Panc1 (cell line): Measurements from ENCODE around the gene AGPAT3. TPM values are rescaled to one million over a fixed set of nuclear protein-coding genes. Genes with fewer than 3 reads are reported as not detected.

ENCODE experiments used
- ATAC-seq: fragments of 200-7000 bp; cut with Tn5 transposase; 2 replicates; pipeline ENCODE4 v1.9.1; 2020; ENCODE audit warnings: mild to moderate bottlenecking, moderate library complexity
- BruUV-seq: library from RNA; stranded (reverse); fragments of 400-500 nt; replicated peaks from 2 replicates; lab custom pipeline; 2021; lab: Mats Ljungman, UMichigan
- CTCF ChIA-PET: fragments of 300-600 bp; sonication (Branson Sonifier 250); formaldehyde crosslinking; loops from one replicate; lab custom pipeline; 2022; ENCODE audit warnings: antibody characterized with exemption; lab: Charles Lee
- POLR2A ChIA-PET: fragments of 300-600 bp; sonication (Branson Sonifier 250); formaldehyde crosslinking; loops from one replicate; lab custom pipeline; 2022; ENCODE audit warnings: antibody characterized with exemption; lab: Charles Lee
- DNase-seq: peaks from one replicate; pipeline ENCODE4 v3.0.0-alpha.2; 2010; ENCODE audit warnings: low read depth, low spot score
- H3K27ac ChIP-seq: 2 replicates; pipeline ENCODE4 v1.5.1; 2011; ENCODE audit warnings: mild to moderate bottlenecking, low read length, inconsistent platforms
- H3K27me3 ChIP-seq: fragments of 200-500 bp; sonication (Bioruptor generic); 2 replicates; pipeline ENCODE4 v1.6.0; 2014; ENCODE audit warnings: low read length, inconsistent platforms; ENCODE audit not compliant: control insufficient read depth, insufficient read depth
- H3K36me3 ChIP-seq: fragments of 200-500 bp; sonication (Bioruptor generic); 2 replicates; pipeline ENCODE4 v1.5.1; 2014; ENCODE audit warnings: inconsistent platforms, mild to moderate bottlenecking, low read length, moderate library complexity; ENCODE audit not compliant: control insufficient read depth, insufficient read depth
- H3K4me1 ChIP-seq: 2 replicates; pipeline ENCODE4 v1.5.1; 2011; ENCODE audit warnings: inconsistent platforms, mild to moderate bottlenecking, low read length, moderate library complexity; ENCODE audit not compliant: control insufficient read depth, insufficient read depth
- H3K4me3 ChIP-seq, 2 experiments: 2 replicates each; pipeline ENCODE4 v1.5.1; 2011 to 2012; ENCODE audit warnings: low read depth in 2 of 2, low read length in 2 of 2, mild to moderate bottlenecking in 2 of 2, inconsistent platforms in 1 of 2, moderate library complexity in 1 of 2
- H3K9me3 ChIP-seq: fragments of 200-500 bp; sonication (Bioruptor generic); 2 replicates; pipeline ENCODE4 v1.5.1; 2014; ENCODE audit warnings: low read depth, mild to moderate bottlenecking, inconsistent platforms, low read length, moderate library complexity; ENCODE audit not compliant: control insufficient read depth, insufficient read depth
- POLR2AphosphoS5 ChIP-seq: IDR thresholded peaks from 2 replicates; pipeline ENCODE4 v1.6.1; 2012; ENCODE audit warnings: mild to moderate bottlenecking, low read depth, low read length, moderate library complexity
- SIN3A ChIP-seq: IDR thresholded peaks from 2 replicates; pipeline ENCODE4 v1.6.1; 2012; ENCODE audit warnings: low read depth, mild to moderate bottlenecking, low read length, moderate library complexity, borderline replicate concordance; ENCODE audit not compliant: insufficient read depth
- TCF7L2 ChIP-seq: IDR thresholded peaks from 2 replicates; pipeline ENCODE4 v1.6.1; 2011; ENCODE audit warnings: mild to moderate bottlenecking, low read depth, low read length, inconsistent platforms
- in situ Hi-C: cut with HindIII; loops from 2 replicates; pipeline ENCODE4 v1.10.0; 2016; ENCODE audit warnings: low sequenced_read_pairs, low pct_unique_long_range_greater_than_20kb
- intact Hi-C: fragments of 100-400 bp; cut with micrococcal nuclease; formaldehyde crosslinking; loops from one replicate; pipeline ENCODE4 v1.10.0; 2022; ENCODE audit not compliant: unreplicated experiment
- total RNA-seq: library from RNA; stranded (reverse); gene quantifications from one replicate; pipeline ENCODE4 v1.2.1, GENCODE V29; 2021; ENCODE audit not compliant: unreplicated experiment
- TF ChIP-seq, protein P1 (sequence below), 2 experiments: IDR thresholded peaks; 2 replicates each; pipeline ENCODE4 v1.6.1; 2011 to 2012; ENCODE audit warnings: low read depth in 2 of 2, control low read depth in 1 of 2, low read length in 1 of 2, mild to moderate bottlenecking in 1 of 2, moderate library complexity in 1 of 2; ENCODE audit not compliant: insufficient read depth in 1 of 2
- TF ChIP-seq, protein P2 (sequence below): fragments of 450-650 bp; IDR thresholded peaks from 2 replicates; pipeline ENCODE4 v1.5.1; 2017; ENCODE audit warnings: mild to moderate bottlenecking

AGPAT3 gene
- total RNA-seq, 1 experiment from 2014 or later = 40.1 TPM

DNA sequence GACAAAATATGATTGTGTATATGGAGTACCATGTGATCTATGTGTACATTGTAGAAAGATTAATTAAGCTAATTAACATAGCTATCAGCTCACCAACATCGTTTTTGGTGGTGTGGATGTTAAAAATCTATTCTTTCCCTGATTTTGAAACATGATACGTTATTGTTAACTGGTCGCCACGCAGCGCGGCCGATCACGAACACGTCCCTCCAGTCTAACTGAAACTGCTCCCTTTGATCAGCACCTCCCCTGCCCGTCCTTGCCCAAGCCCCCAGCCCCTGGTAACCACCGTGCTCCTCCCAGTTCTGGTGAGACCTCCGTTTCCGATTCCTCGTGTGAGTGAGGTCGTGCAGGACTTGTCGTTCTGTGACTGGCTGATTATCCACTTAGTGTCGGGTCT lies 67.0 kb downstream of the AGPAT3 start:
- DNase-seq = no peak
- POLR2A ChIA-PET = no interaction called here
- Histone ChIP-seq H3K36me3 (no peaks in the 10 kb centered on the region), H3K27ac (no peak overlapping the region), H3K4me3 (no peak overlapping the region), H3K4me1 (no peaks in the 10 kb centered on the region), H3K27me3 (no peaks in the 10 kb centered on the region), H3K9me3 (no peaks in the 10 kb centered on the region)
- CTCF ChIA-PET = interaction anchor here (0.6 kb wide), 1 partner anchor 18 kb away, joined by 4 read pairs; no protein-coding TSS in a partner anchor
- ATAC-seq = no peak
- TF ChIP-seq, protein P1, sequence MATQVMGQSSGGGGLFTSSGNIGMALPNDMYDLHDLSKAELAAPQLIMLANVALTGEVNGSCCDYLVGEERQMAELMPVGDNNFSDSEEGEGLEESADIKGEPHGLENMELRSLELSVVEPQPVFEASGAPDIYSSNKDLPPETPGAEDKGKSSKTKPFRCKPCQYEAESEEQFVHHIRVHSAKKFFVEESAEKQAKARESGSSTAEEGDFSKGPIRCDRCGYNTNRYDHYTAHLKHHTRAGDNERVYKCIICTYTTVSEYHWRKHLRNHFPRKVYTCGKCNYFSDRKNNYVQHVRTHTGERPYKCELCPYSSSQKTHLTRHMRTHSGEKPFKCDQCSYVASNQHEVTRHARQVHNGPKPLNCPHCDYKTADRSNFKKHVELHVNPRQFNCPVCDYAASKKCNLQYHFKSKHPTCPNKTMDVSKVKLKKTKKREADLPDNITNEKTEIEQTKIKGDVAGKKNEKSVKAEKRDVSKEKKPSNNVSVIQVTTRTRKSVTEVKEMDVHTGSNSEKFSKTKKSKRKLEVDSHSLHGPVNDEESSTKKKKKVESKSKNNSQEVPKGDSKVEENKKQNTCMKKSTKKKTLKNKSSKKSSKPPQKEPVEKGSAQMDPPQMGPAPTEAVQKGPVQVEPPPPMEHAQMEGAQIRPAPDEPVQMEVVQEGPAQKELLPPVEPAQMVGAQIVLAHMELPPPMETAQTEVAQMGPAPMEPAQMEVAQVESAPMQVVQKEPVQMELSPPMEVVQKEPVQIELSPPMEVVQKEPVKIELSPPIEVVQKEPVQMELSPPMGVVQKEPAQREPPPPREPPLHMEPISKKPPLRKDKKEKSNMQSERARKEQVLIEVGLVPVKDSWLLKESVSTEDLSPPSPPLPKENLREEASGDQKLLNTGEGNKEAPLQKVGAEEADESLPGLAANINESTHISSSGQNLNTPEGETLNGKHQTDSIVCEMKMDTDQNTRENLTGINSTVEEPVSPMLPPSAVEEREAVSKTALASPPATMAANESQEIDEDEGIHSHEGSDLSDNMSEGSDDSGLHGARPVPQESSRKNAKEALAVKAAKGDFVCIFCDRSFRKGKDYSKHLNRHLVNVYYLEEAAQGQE (IDR thresholded peaks at IDR 0.05; ENCODE audit: insufficient read depth in 1 of 2, low read depth in 2 of 2, low read length in 1 of 2) = no peak
- no peak for TF ChIP-seq POLR2AphosphoS5
- intact Hi-C loops (no loop called here), in situ Hi-C loops (no loop called here)
- BruUV-seq = no TSS peak

DNA sequence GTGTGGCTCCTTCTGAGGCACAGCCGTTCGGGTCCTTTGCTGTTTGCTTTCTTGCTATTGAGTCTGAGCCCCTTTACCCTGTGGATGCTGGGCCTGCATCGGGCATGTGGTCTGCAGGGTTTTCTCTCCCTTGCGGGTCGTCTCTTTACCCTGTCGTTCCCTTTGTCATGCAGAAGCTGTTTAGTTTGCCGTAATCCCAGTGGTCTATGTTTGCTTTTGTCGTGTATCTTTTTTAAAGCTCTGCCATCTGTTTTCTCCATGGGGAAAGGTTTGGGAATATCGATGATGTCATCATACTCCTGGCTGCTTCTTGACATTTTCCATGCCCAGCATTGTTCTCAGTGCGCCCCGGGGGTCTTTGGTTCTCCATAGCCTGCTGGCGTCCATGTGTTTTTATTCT lies 68.2 kb downstream of the AGPAT3 start:
- Histone ChIP-seq H3K4me3 (no peak overlapping the region), H3K27me3 (no peaks in the 10 kb centered on the region), H3K4me1 (no peaks in the 10 kb centered on the region), H3K36me3 (no peaks in the 10 kb centered on the region), H3K27ac (no peak overlapping the region), H3K9me3 (no peaks in the 10 kb centered on the region)
- intact Hi-C loops = no loop called here
- POLR2A ChIA-PET = no interaction called here
- ATAC-seq = no peak
- in situ Hi-C loops = no loop called here
- BruUV-seq = no TSS peak
- CTCF ChIA-PET = interaction anchor here (0.6 kb wide), 1 partner anchor 151 kb away, joined by 3 read pairs; no protein-coding TSS in a partner anchor
- DNase-seq = no peak
- TF ChIP-seq SIN3A = no peak
- TF ChIP-seq, protein P1 (IDR thresholded peaks at IDR 0.05; ENCODE audit: insufficient read depth in 1 of 2, low read depth in 2 of 2, low read length in 1 of 2) = no peak
- TF ChIP-seq, protein P2, sequence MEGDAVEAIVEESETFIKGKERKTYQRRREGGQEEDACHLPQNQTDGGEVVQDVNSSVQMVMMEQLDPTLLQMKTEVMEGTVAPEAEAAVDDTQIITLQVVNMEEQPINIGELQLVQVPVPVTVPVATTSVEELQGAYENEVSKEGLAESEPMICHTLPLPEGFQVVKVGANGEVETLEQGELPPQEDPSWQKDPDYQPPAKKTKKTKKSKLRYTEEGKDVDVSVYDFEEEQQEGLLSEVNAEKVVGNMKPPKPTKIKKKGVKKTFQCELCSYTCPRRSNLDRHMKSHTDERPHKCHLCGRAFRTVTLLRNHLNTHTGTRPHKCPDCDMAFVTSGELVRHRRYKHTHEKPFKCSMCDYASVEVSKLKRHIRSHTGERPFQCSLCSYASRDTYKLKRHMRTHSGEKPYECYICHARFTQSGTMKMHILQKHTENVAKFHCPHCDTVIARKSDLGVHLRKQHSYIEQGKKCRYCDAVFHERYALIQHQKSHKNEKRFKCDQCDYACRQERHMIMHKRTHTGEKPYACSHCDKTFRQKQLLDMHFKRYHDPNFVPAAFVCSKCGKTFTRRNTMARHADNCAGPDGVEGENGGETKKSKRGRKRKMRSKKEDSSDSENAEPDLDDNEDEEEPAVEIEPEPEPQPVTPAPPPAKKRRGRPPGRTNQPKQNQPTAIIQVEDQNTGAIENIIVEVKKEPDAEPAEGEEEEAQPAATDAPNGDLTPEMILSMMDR = no peak
- TF ChIP-seq TCF7L2 = no peak
- no peak for TF ChIP-seq POLR2AphosphoS5
